ENCODE results near the gene GNB5. TPM values are rescaled to one million over a fixed set of nuclear protein-coding genes. Genes with fewer than 3 reads are reported as not detected.

GNB5 gene
- total RNA-seq (2022; extraction: Qiagen RNA extraction; ENCODE audit: low read depth), result 40.6 to 54.6 TPM (median 50.9 TPM) in 5 replicates

DNA sequence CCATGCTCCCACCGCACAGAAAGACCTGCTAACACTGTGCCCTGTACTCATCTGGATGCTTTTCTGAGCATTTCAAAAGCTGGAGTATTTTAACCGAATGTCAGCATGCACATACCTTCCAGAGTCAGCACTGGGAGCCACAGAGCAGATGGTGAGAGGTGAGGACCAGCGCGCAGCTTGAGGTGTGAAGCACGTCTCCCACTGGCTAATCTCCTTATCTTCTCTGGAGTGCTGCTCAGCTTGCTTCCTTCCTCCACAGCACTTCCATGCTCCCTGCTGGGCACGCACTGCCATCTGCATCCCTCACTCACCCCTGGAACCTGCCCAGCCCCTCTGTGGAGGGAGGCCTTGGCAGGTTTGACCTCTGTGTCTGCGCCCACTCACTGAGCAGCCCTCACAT is at the start of gene GNB5:
Gene GNB5, minus strand, starts transcription at position 186 of the 400 bp plus-strand sequence. CDS start 6,716 bp downstream, outside the sequence.

Other genes with a start within 250 kb of the GNB5 start
- 47.7 to 71.6 TPM (median 53.4 TPM) in 5 replicates for gene LEO1, start 219.6 kb downstream of the GNB5 start, total RNA-seq (2022; extraction: Qiagen RNA extraction; ENCODE audit: low read depth)
- gene MAPK6, start 172.2 kb downstream of the GNB5 start, total RNA-seq (2022; extraction: Qiagen RNA extraction; ENCODE audit: low read depth), result 28.6 to 63.2 TPM (median 52.0 TPM) in 5 replicates
- 0.15 to 0.21 TPM in 2 of 5 replicates, not detected in the others for gene BCL2L10, start 78.6 kb downstream of the GNB5 start, total RNA-seq (2022; extraction: Qiagen RNA extraction; ENCODE audit: low read depth)
- gene MYO5C, start 104.4 kb upstream of the GNB5 start, total RNA-seq (2022; extraction: Qiagen RNA extraction; ENCODE audit: low read depth), result 5.0 to 6.0 TPM (median 5.5 TPM) in 5 replicates

Data from A549 treated with RU486 at 1 μM for 4 hours (cell line).